Esophagus muscularis mucosa (tissue), 4 donors: ENCODE data around the gene NOX1. TPM values are rescaled to one million over a fixed set of nuclear protein-coding genes. Genes with fewer than 3 reads are reported as not detected.

ENCODE experiments used
- DNase-seq: peaks from one replicate; pipeline ENCODE4 v3.0.0-alpha.2; 2017; ENCODE audit errors: extremely low spot score
- H3K27ac ChIP-seq, 4 donors: fragments of 200-600 bp; sonication (generic); replicated peaks in 1 of 4; 1 replicate in 3 of 4; 2 replicates in 1 of 4; pipeline ENCODE4 v1.5.1; 2016 to 2019; ENCODE audit warnings: mild to moderate bottlenecking in 1 of 4
- H3K27me3 ChIP-seq, 4 donors: fragments of 200-600 bp; sonication (generic); one replicate each; pipeline versions ENCODE4 v1.5.1 to v1.6.0; 2016 to 2019
- H3K36me3 ChIP-seq, 4 donors: fragments of 200-600 bp; sonication (generic); one replicate each; pipeline ENCODE4 v1.5.1; 2016 to 2019
- H3K4me1 ChIP-seq, 4 donors: fragments of 200-600 bp; sonication (generic); one replicate each; pipeline ENCODE4 v1.5.1; 2016 to 2019
- H3K4me3 ChIP-seq, 4 donors: fragments of 200-600 bp; sonication (generic); 1 replicate in 2 of 4; 2 replicates in 2 of 4; pipeline ENCODE4 v1.5.1; 2016 to 2019; ENCODE audit warnings: mild to moderate bottlenecking in 4 of 4, moderate library complexity in 1 of 4
- H3K9me3 ChIP-seq, 4 donors: fragments of 200-600 bp; sonication (generic); 1 replicate in 3 of 4; 2 replicates in 1 of 4; pipeline ENCODE4 v1.5.1; 2016 to 2019
- EP300 ChIP-seq: sonication (generic); formaldehyde crosslinking; IDR thresholded peaks from one replicate; pipeline ENCODE4 v1.6.1; 2017; ENCODE audit warnings: antibody characterized with exemption
- POLR2A ChIP-seq: fragments of 450-650 bp; IDR thresholded peaks from one replicate; pipeline ENCODE4 v1.6.1; 2017; ENCODE audit warnings: antibody characterized with exemption, moderate library complexity, mild to moderate bottlenecking, low read depth
- POLR2AphosphoS5 ChIP-seq, 2 donors: sonication (generic); formaldehyde crosslinking; IDR thresholded peaks; one replicate each; pipeline ENCODE4 v1.6.1; 2017; ENCODE audit warnings: antibody characterized with exemption in 2 of 2
- WGBS: methylation state at CpG from one replicate; pipeline ENCODE4 v1.1.5; 2018; 5-methylcytosine and 5-hydroxymethylcytosine counted together
- intact Hi-C: fragments of 100-400 bp; cut with DNase I; formaldehyde crosslinking; loops from one replicate; pipeline ENCODE4 v1.15.1; 2023
- total RNA-seq, 4 donors: library from RNA; depleted of rRNA; stranded (reverse); fragments of >200 nt; gene quantifications; one replicate each; pipeline versions ENCODE4 v1.1.0 to v1.2.1, GENCODE V29; 2016
- TF ChIP-seq, protein P1 (sequence below), 3 experiments: fragments of 200-600 bp in 2 of 3; fragments of 450-650 bp in 1 of 3; sonication (generic) in 2 of 3; IDR thresholded peaks; one replicate each; pipeline ENCODE4 v1.5.1; 2017 to 2019; ENCODE audit warnings: antibody characterized with exemption in 3 of 3, mild to moderate bottlenecking in 2 of 3, moderate library complexity in 1 of 3

Gene NOX1
- total RNA-seq, 4 donors from 2014 or later = not detected

DNA sequence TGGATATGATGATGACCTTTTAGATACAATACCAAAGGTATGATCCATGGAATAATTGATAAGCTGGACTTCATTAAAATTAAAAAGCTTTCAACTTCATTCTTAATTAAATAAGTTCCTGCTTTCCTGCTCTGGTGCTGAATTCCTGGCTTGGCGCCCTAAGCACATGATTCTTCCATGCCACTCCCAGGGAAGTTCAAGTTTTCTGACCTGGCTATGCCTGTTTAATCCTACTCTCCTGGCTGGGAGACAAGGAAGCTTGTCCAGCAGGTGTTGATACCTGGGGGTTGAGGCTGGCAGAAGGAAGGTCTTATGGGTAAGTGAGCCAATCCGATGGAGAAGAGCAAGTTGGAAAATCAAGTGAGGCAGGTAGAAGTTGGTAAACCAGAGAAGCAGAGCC is 30.3 kb upstream of the NOX1 start:
- Histone ChIP-seq H3K9me3 (peaks cover 0 to 10% (median 0%) of the 10 kb centered on the region in 4 donors), H3K27me3 (no peaks in the 10 kb centered on the region), H3K4me3 (no peak overlapping the region), H3K4me1 (no peaks in the 10 kb centered on the region), H3K36me3 (no peaks in the 10 kb centered on the region), H3K27ac (no peak overlapping the region)
- 57% methylated on average over 2 of the region's 2 CpGs for WGBS
- TF ChIP-seq POLR2AphosphoS5 (IDR thresholded peaks at IDR 0.05) (no peak), POLR2A (no peak), EP300 (no peak)
- TF ChIP-seq, protein P1, sequence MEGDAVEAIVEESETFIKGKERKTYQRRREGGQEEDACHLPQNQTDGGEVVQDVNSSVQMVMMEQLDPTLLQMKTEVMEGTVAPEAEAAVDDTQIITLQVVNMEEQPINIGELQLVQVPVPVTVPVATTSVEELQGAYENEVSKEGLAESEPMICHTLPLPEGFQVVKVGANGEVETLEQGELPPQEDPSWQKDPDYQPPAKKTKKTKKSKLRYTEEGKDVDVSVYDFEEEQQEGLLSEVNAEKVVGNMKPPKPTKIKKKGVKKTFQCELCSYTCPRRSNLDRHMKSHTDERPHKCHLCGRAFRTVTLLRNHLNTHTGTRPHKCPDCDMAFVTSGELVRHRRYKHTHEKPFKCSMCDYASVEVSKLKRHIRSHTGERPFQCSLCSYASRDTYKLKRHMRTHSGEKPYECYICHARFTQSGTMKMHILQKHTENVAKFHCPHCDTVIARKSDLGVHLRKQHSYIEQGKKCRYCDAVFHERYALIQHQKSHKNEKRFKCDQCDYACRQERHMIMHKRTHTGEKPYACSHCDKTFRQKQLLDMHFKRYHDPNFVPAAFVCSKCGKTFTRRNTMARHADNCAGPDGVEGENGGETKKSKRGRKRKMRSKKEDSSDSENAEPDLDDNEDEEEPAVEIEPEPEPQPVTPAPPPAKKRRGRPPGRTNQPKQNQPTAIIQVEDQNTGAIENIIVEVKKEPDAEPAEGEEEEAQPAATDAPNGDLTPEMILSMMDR (IDR thresholded peaks at IDR 0.05) = no peak
- no peak for DNase-seq
- intact Hi-C loops = no loop called here

DNA sequence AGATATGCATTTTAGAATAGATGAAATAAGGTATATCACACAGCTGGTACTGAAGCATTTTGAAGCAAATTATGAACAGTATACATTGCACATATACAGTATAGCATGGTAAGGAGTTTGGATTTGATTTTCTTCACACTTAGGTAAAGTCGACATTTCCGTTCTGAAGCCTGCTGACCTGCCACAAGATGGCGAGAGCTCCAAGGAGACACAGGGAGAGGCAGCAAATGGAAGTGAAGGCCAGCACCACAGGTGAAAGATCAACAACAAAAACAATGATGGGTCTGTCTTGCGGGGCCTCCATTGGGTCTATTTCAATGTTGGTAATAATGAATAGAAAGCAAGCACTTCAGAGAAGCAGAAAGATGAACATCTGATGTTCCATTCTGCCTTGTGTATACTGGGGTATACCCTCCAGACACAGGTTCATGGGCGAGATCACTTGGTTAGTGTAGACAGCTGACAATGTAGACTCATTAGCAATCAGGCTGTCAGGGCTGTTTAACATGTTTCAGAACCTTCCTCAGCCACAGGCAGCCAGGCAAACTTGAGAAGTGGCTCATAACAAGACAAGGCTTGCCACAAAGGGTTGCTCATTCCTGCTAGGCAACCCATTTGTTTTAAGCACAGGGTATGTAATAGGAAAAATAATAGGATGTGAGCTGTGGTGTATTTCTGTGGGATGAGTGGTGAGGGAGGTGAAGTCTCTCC is 21.4 kb upstream of the NOX1 start:
- intact Hi-C loops = no loop called here
- WGBS = 23% methylated on average over 5 of the region's 5 CpGs
- no peak for DNase-seq
- Histone ChIP-seq H3K27me3 (no peaks in the 10 kb centered on the region), H3K4me1 (no peaks in the 10 kb centered on the region), H3K27ac (no peak overlapping the region), H3K4me3 (no peak overlapping the region), H3K36me3 (no peaks in the 10 kb centered on the region), H3K9me3 (no peaks in the 10 kb centered on the region)
- TF ChIP-seq, protein P1 (IDR thresholded peaks at IDR 0.05) = peak in 1 of 3 experiments; percentile 32
- TF ChIP-seq EP300 = no peak
- no peak for TF ChIP-seq POLR2AphosphoS5 (IDR thresholded peaks at IDR 0.05)
- no peak for TF ChIP-seq POLR2A

GRCh38 chrX:100883654-100884053 is 9.5 kb upstream of the NOX1 start:
- Histone ChIP-seq H3K4me3 (no peak overlapping the region), H3K27ac (no peak overlapping the region), H3K27me3 (no peaks in the 10 kb centered on the region), H3K4me1 (no peaks in the 10 kb centered on the region), H3K36me3 (no peaks in the 10 kb centered on the region), H3K9me3 (no peaks in the 10 kb centered on the region)
- TF ChIP-seq POLR2A (no peak), POLR2AphosphoS5 (IDR thresholded peaks at IDR 0.05) (no peak), EP300 (no peak)
- TF ChIP-seq, protein P1 (IDR thresholded peaks at IDR 0.05) = no peak
- intact Hi-C loops = no loop called here
- 55% methylated on average over 4 of the region's 4 CpGs for WGBS
- DNase-seq = no peak

GRCh38 chrX:100880368-100880767 is 6.2 kb upstream of the NOX1 start:
- Histone ChIP-seq H3K27me3 (no peaks in the 10 kb centered on the region), H3K4me3 (no peak overlapping the region), H3K27ac (no peak overlapping the region), H3K36me3 (no peaks in the 10 kb centered on the region), H3K9me3 (no peaks in the 10 kb centered on the region), H3K4me1 (no peaks in the 10 kb centered on the region)
- TF ChIP-seq, protein P1 (IDR thresholded peaks at IDR 0.05) = no peak
- TF ChIP-seq POLR2A (no peak), POLR2AphosphoS5 (IDR thresholded peaks at IDR 0.05) (no peak), EP300 (no peak)
- DNase-seq = no peak
- WGBS = 70% methylated on average over 2 of the region's 2 CpGs
- intact Hi-C loops = no loop called here
